ENCODE results near the gene SLC22A12.

The SLC22A12 gene

GRCh38 chr11:64568584-64569140, 22.4 kb upstream of the SLC22A12 start:
- no peak overlapping the region for H4K91ac ChIP-seq (ENCODE audit: low read depth, low read length, poor library complexity)
- no peak for DNase-seq (ENCODE audit: low spot score)
- H2BK12ac ChIP-seq (ENCODE audit: low read length): peak overlapping the region; percentile 88
- H3K23ac ChIP-seq (ENCODE audit: low read depth, low read length, poor library complexity): no peak overlapping the region
- peak overlapping the region; percentile 92 for H3K18ac ChIP-seq (ENCODE audit: low read length)
- peak overlapping the region; percentile 43 for H2BK5ac ChIP-seq (ENCODE audit: low read length)
- no peak overlapping the region for H3K4ac ChIP-seq (ENCODE audit: low read length)
- H3K4me3 ChIP-seq (ENCODE audit: low read length in 2 of 2): no peak overlapping the region
- H3K4me2 ChIP-seq (ENCODE audit: insufficient read depth, low read length, poor library complexity, severe bottlenecking): no peak overlapping the region
- peaks cover 15 to 28% of the 10 kb centered on the region in 2 donors for H3K4me1 ChIP-seq (ENCODE audit: control insufficient read depth in 2 of 2, insufficient read depth in 1 of 2, low read depth in 1 of 2, low read length in 2 of 2)
- H3K27me3 ChIP-seq (ENCODE audit: control insufficient read depth in 3 of 3, insufficient read depth in 3 of 3, low read depth in 1 of 3, low read length in 3 of 3): peaks cover 0 to 22% (median 0%) of the 10 kb centered on the region in 3 experiments
- no peak overlapping the region for H3K9ac ChIP-seq (ENCODE audit: low read depth, low read length, poor library complexity)
- H3K79me1 ChIP-seq (ENCODE audit: low read depth, low read length): no peaks in the 10 kb centered on the region
- H3K9me3 ChIP-seq (replicated peaks in 1 of 2; ENCODE audit: control insufficient read depth in 2 of 2, insufficient read depth in 1 of 2, low read depth in 1 of 2, low read length in 2 of 2): no peaks in the 10 kb centered on the region
- H3K14ac ChIP-seq (ENCODE audit: low read length): no peak overlapping the region
- WGBS, 2 donors (ENCODE audit: extremely low coverage in 2 of 2, insufficient read length in 2 of 2, insufficient replicate concordance in 1 of 2): no CpG with 5 or more reads among the region's 8 CpGs
- peak overlapping the region; percentile 33 for H2BK120ac ChIP-seq (ENCODE audit: low read depth, low read length)
- peak overlapping the region; percentile 95 for H2BK15ac ChIP-seq (ENCODE audit: low read length)
- H3K36me3 ChIP-seq (replicated peaks in 1 of 2; ENCODE audit: control insufficient read depth in 2 of 2, insufficient read depth in 2 of 2, low read length in 2 of 2): no peaks in the 10 kb centered on the region
- H4K8ac ChIP-seq (ENCODE audit: low read depth, low read length): no peak overlapping the region
- no peak overlapping the region for H2AFZ ChIP-seq (ENCODE audit: low read length)
- H3K27ac ChIP-seq (replicated peaks; ENCODE audit: low read length): no peak overlapping the region
- peak overlapping the region; percentile 99 for H2AK5ac ChIP-seq (ENCODE audit: low read depth, low read length)

- no peak overlapping the region for H3K23ac ChIP-seq (ENCODE audit: low read depth, low read length, poor library complexity)
- H3K4me1 ChIP-seq (ENCODE audit: control insufficient read depth in 2 of 2, insufficient read depth in 1 of 2, low read depth in 1 of 2, low read length in 2 of 2): peaks cover 15 to 28% of the 10 kb centered on the region in 2 donors
- no peak overlapping the region for H3K18ac ChIP-seq (ENCODE audit: low read length)
- WGBS, 2 donors (ENCODE audit: extremely low coverage in 2 of 2, insufficient read length in 2 of 2, insufficient replicate concordance in 1 of 2): no CpG with 5 or more reads among the region's 8 CpGs
- no peak overlapping the region for H2BK120ac ChIP-seq (ENCODE audit: low read depth, low read length)
- H3K9me3 ChIP-seq (replicated peaks in 1 of 2; ENCODE audit: control insufficient read depth in 2 of 2, insufficient read depth in 1 of 2, low read depth in 1 of 2, low read length in 2 of 2): peaks cover 0 to 1% of the 10 kb centered on the region in 2 donors
- no peaks in the 10 kb centered on the region for H3K36me3 ChIP-seq (replicated peaks in 1 of 2; ENCODE audit: control insufficient read depth in 2 of 2, insufficient read depth in 2 of 2, low read length in 2 of 2)
- no peak overlapping the region for H2BK15ac ChIP-seq (ENCODE audit: low read length)
- peak overlapping the region; percentile 80 for H2AK5ac ChIP-seq (ENCODE audit: low read depth, low read length)
- H3K27ac ChIP-seq (replicated peaks; ENCODE audit: low read length): no peak overlapping the region
- H3K4ac ChIP-seq (ENCODE audit: low read length): no peak overlapping the region
- H3K9ac ChIP-seq (ENCODE audit: low read depth, low read length, poor library complexity): peak overlapping the region; percentile 25
- H4K8ac ChIP-seq (ENCODE audit: low read depth, low read length): no peak overlapping the region
- peaks cover 0 to 22% (median 0%) of the 10 kb centered on the region in 3 experiments for H3K27me3 ChIP-seq (ENCODE audit: control insufficient read depth in 3 of 3, insufficient read depth in 3 of 3, low read depth in 1 of 3, low read length in 3 of 3)
- no peak overlapping the region for H2AFZ ChIP-seq (ENCODE audit: low read length)
- no peak overlapping the region for H4K91ac ChIP-seq (ENCODE audit: low read depth, low read length, poor library complexity)
- H3K79me1 ChIP-seq (ENCODE audit: low read depth, low read length): no peaks in the 10 kb centered on the region
- no peak overlapping the region for H3K4me3 ChIP-seq (ENCODE audit: low read length in 2 of 2)
- no peak overlapping the region for H3K4me2 ChIP-seq (ENCODE audit: insufficient read depth, low read length, poor library complexity, severe bottlenecking)
- no peak overlapping the region for H2BK12ac ChIP-seq (ENCODE audit: low read length)
- no peak for DNase-seq (ENCODE audit: low spot score)
- H2BK5ac ChIP-seq (ENCODE audit: low read length): no peak overlapping the region
- H3K14ac ChIP-seq (ENCODE audit: low read length): no peak overlapping the region
Observed at GRCh38 chr11:64569300-64569970, 21.6 kb upstream of the SLC22A12 start.

- Histone ChIP-seq H2BK15ac (ENCODE audit: low read length) (no peak overlapping the region), H3K14ac (ENCODE audit: low read length) (no peak overlapping the region), H3K18ac (ENCODE audit: low read length) (no peak overlapping the region), H2BK120ac (ENCODE audit: low read depth, low read length) (no peak overlapping the region), H3K9ac (ENCODE audit: low read depth, low read length, poor library complexity) (no peak overlapping the region), H3K23ac (ENCODE audit: low read depth, low read length, poor library complexity) (no peak overlapping the region), H3K4ac (ENCODE audit: low read length) (no peak overlapping the region), H3K79me1 (ENCODE audit: low read depth, low read length) (no peaks in the 10 kb centered on the region), H3K4me2 (ENCODE audit: insufficient read depth, low read length, poor library complexity, severe bottlenecking) (no peak overlapping the region), H2BK5ac (ENCODE audit: low read length) (no peak overlapping the region), H3K9me3 (replicated peaks in 1 of 2; ENCODE audit: control insufficient read depth in 2 of 2, insufficient read depth in 1 of 2, low read depth in 1 of 2, low read length in 2 of 2) (peaks cover 0 to 1% of the 10 kb centered on the region in 2 donors), H3K4me1 (ENCODE audit: control insufficient read depth in 2 of 2, insufficient read depth in 1 of 2, low read depth in 1 of 2, low read length in 2 of 2) (peaks cover 15 to 23% of the 10 kb centered on the region in 2 donors), H3K27me3 (ENCODE audit: control insufficient read depth in 3 of 3, insufficient read depth in 3 of 3, low read depth in 1 of 3, low read length in 3 of 3) (peaks cover 0 to 22% (median 0%) of the 10 kb centered on the region in 3 experiments), H4K8ac (ENCODE audit: low read depth, low read length) (no peak overlapping the region), H3K36me3 (replicated peaks in 1 of 2; ENCODE audit: control insufficient read depth in 2 of 2, insufficient read depth in 2 of 2, low read length in 2 of 2) (no peaks in the 10 kb centered on the region), H2AFZ (ENCODE audit: low read length) (no peak overlapping the region), H2BK12ac (ENCODE audit: low read length) (no peak overlapping the region), H3K27ac (replicated peaks; ENCODE audit: low read length) (no peak overlapping the region), H3K4me3 (ENCODE audit: low read length in 2 of 2) (no peak overlapping the region), H2AK5ac (ENCODE audit: low read depth, low read length) (no peak overlapping the region), H4K91ac (ENCODE audit: low read depth, low read length, poor library complexity) (no peak overlapping the region)
- DNase-seq (ENCODE audit: low spot score): no peak
- no CpG with 5 or more reads among the region's 3 CpGs for WGBS, 2 donors (ENCODE audit: extremely low coverage in 2 of 2, insufficient read length in 2 of 2, insufficient replicate concordance in 1 of 2)
Observed at GRCh38 chr11:64570341-64570740, 20.7 kb upstream of the SLC22A12 start.

- DNase-seq (ENCODE audit: low spot score): no peak
- Histone ChIP-seq H2AFZ (ENCODE audit: low read length) (no peak overlapping the region), H3K27me3 (ENCODE audit: control insufficient read depth in 3 of 3, insufficient read depth in 3 of 3, low read depth in 1 of 3, low read length in 3 of 3) (peaks cover 0 to 22% (median 0%) of the 10 kb centered on the region in 3 experiments), H2AK5ac (ENCODE audit: low read depth, low read length) (peak overlapping the region; percentile 83), H3K4me2 (ENCODE audit: insufficient read depth, low read length, poor library complexity, severe bottlenecking) (no peak overlapping the region), H3K9me3 (replicated peaks in 1 of 2; ENCODE audit: control insufficient read depth in 2 of 2, insufficient read depth in 1 of 2, low read depth in 1 of 2, low read length in 2 of 2) (peaks cover 0 to 1% of the 10 kb centered on the region in 2 donors), H2BK120ac (ENCODE audit: low read depth, low read length) (no peak overlapping the region), H4K8ac (ENCODE audit: low read depth, low read length) (no peak overlapping the region), H3K4me3 (ENCODE audit: low read length in 2 of 2) (no peak overlapping the region), H3K18ac (ENCODE audit: low read length) (no peak overlapping the region), H3K36me3 (replicated peaks in 1 of 2; ENCODE audit: control insufficient read depth in 2 of 2, insufficient read depth in 2 of 2, low read length in 2 of 2) (no peaks in the 10 kb centered on the region), H3K4ac (ENCODE audit: low read length) (no peak overlapping the region), H3K27ac (replicated peaks; ENCODE audit: low read length) (no peak overlapping the region), H2BK5ac (ENCODE audit: low read length) (no peak overlapping the region), H3K4me1 (ENCODE audit: control insufficient read depth in 2 of 2, insufficient read depth in 1 of 2, low read depth in 1 of 2, low read length in 2 of 2) (peaks cover 13 to 17% of the 10 kb centered on the region in 2 donors), H3K23ac (ENCODE audit: low read depth, low read length, poor library complexity) (peak overlapping the region; percentile 18), H4K91ac (ENCODE audit: low read depth, low read length, poor library complexity) (no peak overlapping the region), H3K9ac (ENCODE audit: low read depth, low read length, poor library complexity) (no peak overlapping the region), H2BK12ac (ENCODE audit: low read length) (peak overlapping the region; percentile 46), H3K14ac (ENCODE audit: low read length) (no peak overlapping the region), H2BK15ac (ENCODE audit: low read length) (peak overlapping the region; percentile 90), H3K79me1 (ENCODE audit: low read depth, low read length) (no peaks in the 10 kb centered on the region)
- no CpG with 5 or more reads among the region's 11 CpGs for WGBS, 2 donors (ENCODE audit: extremely low coverage in 2 of 2, insufficient read length in 2 of 2, insufficient replicate concordance in 1 of 2)
Observed at GRCh38 chr11:64571050-64571409, 20.0 kb upstream of the SLC22A12 start.
